SKM-1 (cell line): Measurements from ENCODE around the gene SPTBN4.
"Not testable (repeated sequence)": the region's sequence is repeated elsewhere in the genome, so short reads cannot be mapped to it uniquely, and the experiment has no call there.

ENCODE experiments used
- DNase-seq: peaks from one replicate; lab custom pipeline; 2025; ENCODE audit not compliant: unreplicated experiment; lab: John Stamatoyannopoulos, UW

SPTBN4 gene

GRCh38 chr19:40556953-40557530 lies 90.2 kb downstream of the SPTBN4 start:
- DNase-seq = no peak

GRCh38 chr19:40559394-40559793 lies 92.6 kb downstream of the SPTBN4 start:
- no peak for DNase-seq

- DNase-seq = no peak
These were observed 93.3 kb downstream of the SPTBN4 start for GRCh38 chr19:40560092-40560507.

- no peak for DNase-seq
These were observed 95.1 kb downstream of the SPTBN4 start for GRCh38 chr19:40561947-40562346.

- not testable (repeated sequence) for DNase-seq
These were observed 97.7 kb downstream of the SPTBN4 start for GRCh38 chr19:40564535-40564934.

GRCh38 chr19:40565355-40565754 lies 98.6 kb downstream of the SPTBN4 start:
- no peak for DNase-seq

- no peak for DNase-seq
These were observed 99.2 kb downstream of the SPTBN4 start for GRCh38 chr19:40565910-40566495.

GRCh38 chr19:40567040-40567749 lies 100.4 kb downstream of the SPTBN4 start:
- no peak for DNase-seq

GRCh38 chr19:40567750-40568494 lies 101.1 kb downstream of the SPTBN4 start:
- DNase-seq = no peak

- DNase-seq = peak; percentile 97
These were observed 103.7 kb downstream of the SPTBN4 start for GRCh38 chr19:40570313-40571004.

GRCh38 chr19:40571005-40571318 lies 104.2 kb downstream of the SPTBN4 start:
- DNase-seq = no peak

GRCh38 chr19:40571831-40572495 lies 105.2 kb downstream of the SPTBN4 start:
- no peak for DNase-seq

GRCh38 chr19:40575326-40575725 lies 108.5 kb downstream of the SPTBN4 start:
- no peak for DNase-seq

- DNase-seq = no peak
These were observed 109.4 kb downstream of the SPTBN4 start for GRCh38 chr19:40576151-40576584.

GRCh38 chr19:40576585-40577451 lies 110.0 kb downstream of the SPTBN4 start, which contains the start of gene SHKBP1:
Gene SHKBP1, plus strand, starts transcription at chr19:40576873. Its CDS starts 27 bp downstream, at chr19:40576900.
- DNase-seq = peak; percentile 85

GRCh38 chr19:40578442-40578908 lies 111.7 kb downstream of the SPTBN4 start:
- DNase-seq = peak; percentile 72

GRCh38 chr19:40580619-40581018 lies 113.8 kb downstream of the SPTBN4 start:
- DNase-seq = no peak

GRCh38 chr19:40581531-40581930 lies 114.7 kb downstream of the SPTBN4 start:
- DNase-seq = no peak

GRCh38 chr19:40582467-40582866 lies 115.7 kb downstream of the SPTBN4 start:
- no peak for DNase-seq
